H1 (cell line): ENCODE data around the gene HNF1B. TPM values are rescaled to one million over a fixed set of nuclear protein-coding genes. Genes with fewer than 3 reads are reported as not detected.
A peak's percentile ranks its signal among the peaks of the same experiment; 100 is the strongest.

Source experiments
- CTCF ChIA-PET: fragments of 300-600 bp; sonication (Branson Sonifier 250); formaldehyde crosslinking; loops from one replicate; lab custom pipeline; 2021; ENCODE audit not compliant: partially characterized antibody; lab: Charles Lee
- POLR2A ChIA-PET: fragments of 300-600 bp; sonication (Branson Sonifier 250); formaldehyde crosslinking; loops from one replicate; lab custom pipeline; 2021; ENCODE audit warnings: inconsistent platforms; ENCODE audit not compliant: partially characterized antibody; lab: Charles Lee
- DNase-seq, 2 experiments: peaks; one replicate each; pipeline versions ENCODE4 v3.0.0 to v3.0.0-alpha.2; 2010 to 2022; ENCODE audit warnings: low spot score in 2 of 2, low read depth in 1 of 2, mixed read lengths in 1 of 2
- FAIRE-seq: peaks from 2 replicates; lab custom pipeline; 2011; peaks lifted over from hg19 to GRCh38; lab: Jason Lieb, UNC
- H2AFZ ChIP-seq: 2 replicates; pipeline ENCODE4 v1.8.1; 2012; ENCODE audit warnings: low read length, inconsistent platforms
- H2AK5ac ChIP-seq: 2 replicates; pipeline ENCODE4 v1.6.1; 2013; ENCODE audit warnings: low read depth, low read length
- H2BK120ac ChIP-seq: replicated peaks from 2 replicates; pipeline ENCODE3; 2013; ENCODE audit warnings: low read depth, low read length, inconsistent platforms
- H2BK12ac ChIP-seq: 2 replicates; pipeline ENCODE4 v1.6.1; 2013; ENCODE audit warnings: low read depth, low read length
- H2BK15ac ChIP-seq: 2 replicates; pipeline ENCODE4 v1.6.1; 2013; ENCODE audit warnings: low read length
- H2BK20ac ChIP-seq: 2 replicates; pipeline ENCODE4 v1.6.1; 2013; ENCODE audit warnings: low read length
- H2BK5ac ChIP-seq: 2 replicates; pipeline ENCODE4 v1.6.1; 2013; ENCODE audit warnings: low read depth, low read length
- H3K14ac ChIP-seq: 2 replicates; pipeline ENCODE4 v1.6.1; 2013; ENCODE audit warnings: inconsistent platforms; ENCODE audit not compliant: insufficient read length
- H3K18ac ChIP-seq: 2 replicates; pipeline ENCODE4 v1.6.1; 2013; ENCODE audit warnings: low read length; ENCODE audit errors: extremely low read depth
- H3K23ac ChIP-seq: 2 replicates; pipeline ENCODE4 v1.6.1; 2013; ENCODE audit warnings: inconsistent platforms; ENCODE audit not compliant: insufficient read length
- H3K23me2 ChIP-seq: 2 replicates; pipeline ENCODE4 v1.6.1; 2013; ENCODE audit warnings: low read depth, low read length
- H3K27ac ChIP-seq: 2 replicates; pipeline ENCODE4 v1.6.1; 2011; ENCODE audit warnings: low read depth, low read length, inconsistent platforms
- H3K27me3 ChIP-seq, 4 experiments: replicated peaks in 1 of 4; 1 replicate in 1 of 4; 2 replicates in 3 of 4; pipeline versions ENCODE4 v1.6.1 to v1.8.1; 2011 to 2013; ENCODE audit warnings: low read length in 3 of 4, mild to moderate bottlenecking in 3 of 4, inconsistent platforms in 2 of 4, mixed read lengths in 2 of 4, moderate library complexity in 1 of 4; ENCODE audit not compliant: control insufficient read depth in 3 of 4, insufficient read depth in 3 of 4; ENCODE audit errors: extremely low read depth in 1 of 4
- H3K36me3 ChIP-seq, 4 experiments: 2 replicates each; pipeline versions ENCODE4 v1.6.1 to v1.8.1; 2011 to 2013; ENCODE audit warnings: mild to moderate bottlenecking in 4 of 4, low read length in 3 of 4, moderate library complexity in 2 of 4, control low read depth in 1 of 4, inconsistent platforms in 1 of 4; ENCODE audit not compliant: insufficient read depth in 4 of 4, control insufficient read depth in 2 of 4
- H3K4ac ChIP-seq: replicated peaks from 2 replicates; pipeline ENCODE3; 2013; ENCODE audit warnings: low read length, low read depth, mixed read lengths, inconsistent platforms; ENCODE audit not compliant: insufficient read length
- H3K4me1 ChIP-seq, 4 experiments: replicated peaks in 1 of 4; 1 replicate in 1 of 4; 2 replicates in 3 of 4; pipeline versions ENCODE4 v1.6.1 to v1.8.1; 2011 to 2013; ENCODE audit warnings: low read length in 3 of 4, inconsistent platforms in 2 of 4, mixed read lengths in 1 of 4; ENCODE audit not compliant: insufficient read depth in 4 of 4, control insufficient read depth in 3 of 4
- H3K4me2 ChIP-seq, 2 experiments: 2 replicates each; pipeline versions ENCODE4 v1.6.1 to v1.8.1; 2011 to 2013; ENCODE audit warnings: low read depth in 2 of 2, low read length in 2 of 2, control low read depth in 1 of 2, inconsistent platforms in 1 of 2, mild to moderate bottlenecking in 1 of 2; ENCODE audit not compliant: insufficient read depth in 1 of 2
- H3K4me3 ChIP-seq, 4 experiments: fragments of 200-600, 300-600 bp in 1 of 4; sonication (generic), shearing (Covaris generic), sonication (Bioruptor Twin) in 1 of 4; 2 replicates each; pipeline versions ENCODE4 v1.5.1 to v1.8.1; 2011 to 2016; ENCODE audit warnings: low read length in 4 of 4, low read depth in 3 of 4, control low read depth in 2 of 4, inconsistent platforms in 2 of 4, mild to moderate bottlenecking in 2 of 4, mixed read lengths in 1 of 4, moderate library complexity in 1 of 4; ENCODE audit not compliant: insufficient read depth in 2 of 4; ENCODE audit errors: extremely low read depth in 1 of 4
- H3K56ac ChIP-seq: replicated peaks from 2 replicates; pipeline ENCODE3; 2013; ENCODE audit warnings: low read depth, mild to moderate bottlenecking, mixed read lengths, low read length, inconsistent platforms; ENCODE audit not compliant: insufficient read length
- H3K79me1 ChIP-seq: 2 replicates; pipeline ENCODE4 v1.6.1; 2013; ENCODE audit warnings: low read depth, low read length, control low read depth
- H3K79me2 ChIP-seq, 2 experiments: 2 replicates each; pipeline versions ENCODE4 v1.6.1 to v1.8.1; 2012 to 2013; ENCODE audit warnings: low read length in 2 of 2, mild to moderate bottlenecking in 2 of 2, inconsistent platforms in 1 of 2; ENCODE audit not compliant: insufficient read depth in 2 of 2, control insufficient read depth in 1 of 2
- H3K9ac ChIP-seq, 4 experiments: replicated peaks in 1 of 4; 1 replicate in 1 of 4; 2 replicates in 3 of 4; pipeline versions ENCODE4 v1.6.1 to v1.8.1; 2011 to 2013; ENCODE audit warnings: low read depth in 3 of 4, low read length in 3 of 4, control low read depth in 2 of 4, mild to moderate bottlenecking in 2 of 4, moderate library complexity in 2 of 4, inconsistent platforms in 1 of 4; ENCODE audit errors: extremely low read depth in 1 of 4
- H3K9me3 ChIP-seq, 2 experiments: 2 replicates each; pipeline versions ENCODE4 v1.6.1 to v1.8.1; 2012 to 2013; ENCODE audit warnings: mild to moderate bottlenecking in 2 of 2, moderate library complexity in 2 of 2, control low read depth in 1 of 2, inconsistent platforms in 1 of 2, low read depth in 1 of 2, low read length in 1 of 2, mixed read lengths in 1 of 2; ENCODE audit not compliant: insufficient read depth in 2 of 2
- H4K20me1 ChIP-seq, 2 experiments: replicated peaks in 1 of 2; 2 replicates each; pipeline versions ENCODE3 to v1.8.1; 2011 to 2013; ENCODE audit warnings: inconsistent platforms in 2 of 2, low read length in 2 of 2, mild to moderate bottlenecking in 1 of 2; ENCODE audit not compliant: insufficient read depth in 2 of 2, control insufficient read depth in 1 of 2
- H4K5ac ChIP-seq: 2 replicates; pipeline ENCODE4 v1.6.1; 2013; ENCODE audit warnings: low read length, low read depth, mixed read lengths, inconsistent platforms; ENCODE audit not compliant: insufficient read length
- H4K8ac ChIP-seq: 2 replicates; pipeline ENCODE4 v1.8.0; 2013; ENCODE audit warnings: mild to moderate bottlenecking, moderate library complexity, low read length, inconsistent platforms; ENCODE audit not compliant: insufficient read depth; ENCODE audit errors: extremely low read depth
- H4K91ac ChIP-seq: replicated peaks from 2 replicates; pipeline ENCODE3; 2013; ENCODE audit warnings: low read length, mixed read lengths, inconsistent platforms; ENCODE audit not compliant: insufficient read length
- CEBPB ChIP-seq: IDR thresholded peaks from 2 replicates; pipeline ENCODE4 v1.6.1; 2012; ENCODE audit warnings: low read depth, low read length
- NRF1 ChIP-seq: IDR thresholded peaks from 2 replicates; pipeline ENCODE4 v1.6.1; 2011; ENCODE audit warnings: mild to moderate bottlenecking, low read depth, low read length, improper control_type of control experiment
- PHF8 ChIP-seq: fragments of 200-600 bp; sonication (generic); conservative IDR thresholded peaks from 2 replicates; pipeline ENCODE4 v1.7.1; 2012; ENCODE audit warnings: low read depth, mild to moderate bottlenecking, inconsistent platforms, low read length, moderate library complexity
- RAD21 ChIP-seq, 2 experiments: IDR thresholded peaks in 1 of 2; conservative IDR thresholded peaks in 1 of 2; 2 replicates each; pipeline ENCODE4 v1.6.1; 2011; ENCODE audit warnings: low read depth in 2 of 2, low read length in 2 of 2, improper control_type of control experiment in 1 of 2, inconsistent platforms in 1 of 2, mild to moderate bottlenecking in 1 of 2, moderate library complexity in 1 of 2
- YY1 ChIP-seq: IDR thresholded peaks from 2 replicates; pipeline ENCODE4 v1.6.1; 2011; ENCODE audit warnings: low read depth, mild to moderate bottlenecking, low read length
- WGBS, 2 experiments: shearing (Covaris generic) in 1 of 2; methylation state at CpG; one replicate each; pipeline versions ENCODE4 v1.1.6 to v1.1.7; 2013 to 2015; ENCODE audit warnings: low lambda C conversion rate in 2 of 2, mixed read lengths in 2 of 2, inconsistent platforms in 1 of 2, low coverage in 1 of 2, missing lambda C conversion rate in 1 of 2; ENCODE audit not compliant: insufficient replicate concordance in 2 of 2, insufficient coverage in 1 of 2, insufficient read length in 1 of 2; ENCODE audit errors: extremely low coverage in 1 of 2, missing lambda C conversion rate in 1 of 2; 5-methylcytosine and 5-hydroxymethylcytosine counted together
- polyA plus RNA-seq, 7 experiments: library from polyadenylated mRNA; depleted of rRNA in 3 of 7; stranded (reverse) in 5 of 7; unstranded in 2 of 7; fragments of >200 nt in 5 of 7; fragments of 200-250 nt in 2 of 7; gene quantifications; 1 replicate in 5 of 7; 2 replicates in 1 of 7; 4 replicates in 1 of 7; pipeline versions ENCODE4 v1.2.1 to v1.2.3, GENCODE V29; 2011 to 2013; ENCODE audit warnings: missing spikeins in 2 of 7, mixed read lengths in 2 of 7
- total RNA-seq: library from RNA; stranded (reverse); fragmentation: NEBNext Ultra II Directional; extraction: Animal tissue kit (Norgen Biotek cat#: 25700); gene quantifications from 2 replicates; pipeline ENCODE4 v1.2.1, GENCODE V29; 2021
- TF ChIP-seq, protein P1 (sequence below), 3 experiments: IDR thresholded peaks; 1 replicate in 2 of 3; 2 replicates in 1 of 3; pipeline versions ENCODE4 v1.5.1 to v1.6.1; 2011; ENCODE audit warnings: low read length in 3 of 3, mild to moderate bottlenecking in 3 of 3, inconsistent platforms in 2 of 3, low read depth in 1 of 3, moderate library complexity in 1 of 3; ENCODE audit not compliant: insufficient read depth in 1 of 3; ENCODE audit errors: control extremely low read depth in 1 of 3
- TF ChIP-seq, protein P2 (sequence below): IDR thresholded peaks from 2 replicates; pipeline ENCODE4 v1.6.1; 2011; ENCODE audit warnings: low read length, improper control_type of control experiment

Gene HNF1B
- total and polyA plus RNA-seq, 2 of the 8 experiments (the other 6 are each of a cell fraction or from before 2014, with no cell fraction given) = 0.13 to 0.30 TPM

DNA sequence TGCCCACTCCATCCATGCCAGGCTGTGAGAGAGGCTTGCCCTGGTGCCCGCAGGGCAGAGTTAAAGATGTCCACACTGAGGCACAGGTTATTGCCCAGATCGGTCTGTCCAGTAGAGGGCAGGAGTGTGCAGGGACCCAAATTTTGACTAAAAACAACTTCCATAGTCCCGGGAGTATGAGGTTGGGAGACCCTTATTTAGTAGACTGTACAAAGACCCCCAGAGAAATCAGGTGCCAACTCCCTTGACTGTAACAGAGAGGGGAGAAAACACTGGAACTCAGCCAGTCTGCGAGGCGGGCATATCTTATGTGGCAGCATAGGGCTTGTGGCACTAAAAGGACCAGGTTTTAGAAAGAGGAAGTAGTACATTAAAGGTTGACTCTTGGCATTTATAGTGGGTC lies 43.4 kb downstream of the HNF1B start:
- Histone ChIP-seq H3K27ac (no peak overlapping the region), H2AFZ (no peak overlapping the region), H3K23me2 (no peaks in the 10 kb centered on the region; the same call in 1 of the 2 replicates), H3K18ac (no peak overlapping the region), H3K23ac (no peak overlapping the region), H2BK12ac (no peak overlapping the region), H3K4me2 (no peak overlapping the region), H4K20me1 (no peaks in the 10 kb centered on the region), H3K4me3 (no peak overlapping the region), H3K36me3 (no peaks in the 10 kb centered on the region), H3K4me1 (no peaks in the 10 kb centered on the region), H3K14ac (no peak overlapping the region), H3K27me3 (no peaks in the 10 kb centered on the region), H3K4ac (no peak overlapping the region), H3K9me3 (no peaks in the 10 kb centered on the region), H3K79me2 (no peaks in the 10 kb centered on the region), H2BK15ac (no peak overlapping the region), H3K56ac (no peak overlapping the region), H2BK120ac (no peak overlapping the region), H2BK20ac (no peak overlapping the region), H4K5ac (no peak overlapping the region), H3K79me1 (no peaks in the 10 kb centered on the region), H4K8ac (no peak overlapping the region), H2BK5ac (no peak overlapping the region), H2AK5ac (no peak overlapping the region), H4K91ac (no peak overlapping the region), H3K9ac (no peak overlapping the region)
- TF ChIP-seq RAD21 (IDR thresholded peaks at IDR 0.05 in 1 of 2, conservative IDR thresholded peaks at IDR 0.05 in 1 of 2; ENCODE audit: low read depth in 2 of 2, low read length in 2 of 2) (peak; percentile 71 to 77), CEBPB (no peak), YY1 (peak; percentile 39; the same call in 1 of the 2 replicates), NRF1 (no peak), PHF8 (no peak)
- TF ChIP-seq, protein P1, sequence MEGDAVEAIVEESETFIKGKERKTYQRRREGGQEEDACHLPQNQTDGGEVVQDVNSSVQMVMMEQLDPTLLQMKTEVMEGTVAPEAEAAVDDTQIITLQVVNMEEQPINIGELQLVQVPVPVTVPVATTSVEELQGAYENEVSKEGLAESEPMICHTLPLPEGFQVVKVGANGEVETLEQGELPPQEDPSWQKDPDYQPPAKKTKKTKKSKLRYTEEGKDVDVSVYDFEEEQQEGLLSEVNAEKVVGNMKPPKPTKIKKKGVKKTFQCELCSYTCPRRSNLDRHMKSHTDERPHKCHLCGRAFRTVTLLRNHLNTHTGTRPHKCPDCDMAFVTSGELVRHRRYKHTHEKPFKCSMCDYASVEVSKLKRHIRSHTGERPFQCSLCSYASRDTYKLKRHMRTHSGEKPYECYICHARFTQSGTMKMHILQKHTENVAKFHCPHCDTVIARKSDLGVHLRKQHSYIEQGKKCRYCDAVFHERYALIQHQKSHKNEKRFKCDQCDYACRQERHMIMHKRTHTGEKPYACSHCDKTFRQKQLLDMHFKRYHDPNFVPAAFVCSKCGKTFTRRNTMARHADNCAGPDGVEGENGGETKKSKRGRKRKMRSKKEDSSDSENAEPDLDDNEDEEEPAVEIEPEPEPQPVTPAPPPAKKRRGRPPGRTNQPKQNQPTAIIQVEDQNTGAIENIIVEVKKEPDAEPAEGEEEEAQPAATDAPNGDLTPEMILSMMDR (IDR thresholded peaks at IDR 0.05; ENCODE audit: control extremely low read depth in 1 of 3, insufficient read depth in 1 of 3, low read depth in 1 of 3, low read length in 3 of 3) = peak; percentile 77 to 84 (median 78)
- TF ChIP-seq, protein P2, sequence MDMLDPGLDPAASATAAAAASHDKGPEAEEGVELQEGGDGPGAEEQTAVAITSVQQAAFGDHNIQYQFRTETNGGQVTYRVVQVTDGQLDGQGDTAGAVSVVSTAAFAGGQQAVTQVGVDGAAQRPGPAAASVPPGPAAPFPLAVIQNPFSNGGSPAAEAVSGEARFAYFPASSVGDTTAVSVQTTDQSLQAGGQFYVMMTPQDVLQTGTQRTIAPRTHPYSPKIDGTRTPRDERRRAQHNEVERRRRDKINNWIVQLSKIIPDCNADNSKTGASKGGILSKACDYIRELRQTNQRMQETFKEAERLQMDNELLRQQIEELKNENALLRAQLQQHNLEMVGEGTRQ = no peak
- ChIA-PET CTCF (interaction anchor here (0.6 to 4.8 kb wide), 15 partner anchors 10 to 143 kb away, joined by 3 to 28 read pairs (median 6); partner anchors contain the start of gene HNF1B), POLR2A (no interaction called here)
- WGBS, 2 experiments = 62% methylated on average over 5 of the region's 5 CpGs; no CpG with 5 or more reads in 1 of the 2 experiments
- FAIRE-seq (no peak), DNase-seq (peak in 1 of 2 experiments; percentile 85)
